Nephron (organoid): ENCODE results near the gene WHRN.

Experiments used
- H3K27ac Mint-ChIP-seq, 3 experiments: 2 replicates each; pipeline ENCODE4 v1.8.0; 2020; ENCODE audit warnings: mixed read lengths in 3 of 3, mild to moderate bottlenecking in 2 of 3, moderate library complexity in 1 of 3
- H3K27me3 Mint-ChIP-seq: 2 replicates; pipeline ENCODE4 v1.8.0; 2021; ENCODE audit warnings: low read depth, mild to moderate bottlenecking, moderate library complexity, mixed read lengths
- H3K36me3 Mint-ChIP-seq: 2 replicates; pipeline ENCODE4 v1.8.0; 2020; ENCODE audit warnings: low read depth, mixed read lengths
- H3K4me1 Mint-ChIP-seq: 2 replicates; pipeline ENCODE4 v1.8.0; 2020; ENCODE audit warnings: mixed read lengths
- H3K4me3 Mint-ChIP-seq, 3 experiments: 2 replicates each; pipeline ENCODE4 v1.8.0; 2020; ENCODE audit warnings: mild to moderate bottlenecking in 3 of 3, mixed read lengths in 3 of 3, moderate library complexity in 2 of 3
- H3K9me3 Mint-ChIP-seq: 2 replicates; pipeline ENCODE4 v1.8.0; 2020; ENCODE audit warnings: mixed read lengths
- TF ChIP-seq, protein P1 (sequence below), 3 experiments: fragments of 200-600 bp; sonication (generic); IDR thresholded peaks; one replicate each; pipeline ENCODE4 v1.5.0; 2021; ENCODE audit warnings: antibody characterized with exemption in 3 of 3; ENCODE audit not compliant: unreplicated experiment in 3 of 3

The WHRN gene

DNA sequence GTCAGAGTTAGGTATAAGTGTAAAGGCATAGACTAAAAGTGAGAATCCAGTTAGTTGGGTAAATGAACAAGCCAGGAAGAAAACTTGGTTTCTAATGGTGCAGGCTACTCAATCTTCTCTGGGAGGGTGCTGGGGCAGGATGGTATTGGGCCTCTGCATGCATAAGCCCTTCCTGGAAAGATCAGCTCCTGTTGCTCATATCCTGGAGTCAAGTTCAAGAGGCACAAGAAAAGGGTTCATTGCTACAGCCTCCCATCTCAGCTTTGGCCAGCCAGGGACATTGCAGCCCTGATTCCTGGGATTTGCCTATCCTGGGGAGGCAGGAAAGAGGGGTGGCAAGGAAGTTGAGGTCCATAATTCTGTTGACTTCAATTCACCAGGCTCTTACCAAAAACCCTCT lies 41.6 kb upstream of the WHRN start:
- Mint-ChIP-seq H3K27me3 (peaks cover 40% of the 10 kb centered on the region), H3K4me1 (peaks cover 2% of the 10 kb centered on the region), H3K27ac (no peak overlapping the region), H3K9me3 (no peaks in the 10 kb centered on the region), H3K36me3 (no peaks in the 10 kb centered on the region), H3K4me3 (no peak overlapping the region)
- TF ChIP-seq, protein P1, sequence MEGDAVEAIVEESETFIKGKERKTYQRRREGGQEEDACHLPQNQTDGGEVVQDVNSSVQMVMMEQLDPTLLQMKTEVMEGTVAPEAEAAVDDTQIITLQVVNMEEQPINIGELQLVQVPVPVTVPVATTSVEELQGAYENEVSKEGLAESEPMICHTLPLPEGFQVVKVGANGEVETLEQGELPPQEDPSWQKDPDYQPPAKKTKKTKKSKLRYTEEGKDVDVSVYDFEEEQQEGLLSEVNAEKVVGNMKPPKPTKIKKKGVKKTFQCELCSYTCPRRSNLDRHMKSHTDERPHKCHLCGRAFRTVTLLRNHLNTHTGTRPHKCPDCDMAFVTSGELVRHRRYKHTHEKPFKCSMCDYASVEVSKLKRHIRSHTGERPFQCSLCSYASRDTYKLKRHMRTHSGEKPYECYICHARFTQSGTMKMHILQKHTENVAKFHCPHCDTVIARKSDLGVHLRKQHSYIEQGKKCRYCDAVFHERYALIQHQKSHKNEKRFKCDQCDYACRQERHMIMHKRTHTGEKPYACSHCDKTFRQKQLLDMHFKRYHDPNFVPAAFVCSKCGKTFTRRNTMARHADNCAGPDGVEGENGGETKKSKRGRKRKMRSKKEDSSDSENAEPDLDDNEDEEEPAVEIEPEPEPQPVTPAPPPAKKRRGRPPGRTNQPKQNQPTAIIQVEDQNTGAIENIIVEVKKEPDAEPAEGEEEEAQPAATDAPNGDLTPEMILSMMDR (IDR thresholded peaks at IDR 0.05; ENCODE audit: unreplicated experiment in 3 of 3) = no peak

DNA sequence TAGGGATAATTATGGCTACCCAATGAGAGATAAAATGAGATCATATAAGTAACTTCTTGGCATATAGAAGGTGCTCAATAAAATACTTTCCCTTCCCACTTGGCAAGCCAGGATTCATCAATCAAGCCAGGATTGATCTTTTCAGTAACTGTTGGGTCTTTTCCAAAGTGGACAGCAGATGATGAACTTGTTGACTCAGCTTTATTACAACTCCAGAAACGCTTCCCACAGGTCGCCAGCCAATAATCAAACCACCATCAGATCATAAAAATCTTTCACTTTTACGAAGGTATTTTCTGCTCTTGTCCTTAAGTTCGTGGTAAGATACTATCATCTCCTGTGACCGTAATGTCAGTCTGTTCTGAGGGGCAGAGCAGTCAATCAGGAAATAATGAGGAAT lies 39.8 kb upstream of the WHRN start:
- no peaks in the 10 kb centered on the region for H3K9me3 Mint-ChIP-seq
- TF ChIP-seq, protein P1 (IDR thresholded peaks at IDR 0.05; ENCODE audit: unreplicated experiment in 3 of 3) = no peak
- H3K4me1 Mint-ChIP-seq = no peaks in the 10 kb centered on the region
- peaks cover 43% of the 10 kb centered on the region for H3K27me3 Mint-ChIP-seq
- H3K36me3 Mint-ChIP-seq = no peaks in the 10 kb centered on the region
- H3K4me3 Mint-ChIP-seq = no peak overlapping the region
- no peak overlapping the region for H3K27ac Mint-ChIP-seq

DNA sequence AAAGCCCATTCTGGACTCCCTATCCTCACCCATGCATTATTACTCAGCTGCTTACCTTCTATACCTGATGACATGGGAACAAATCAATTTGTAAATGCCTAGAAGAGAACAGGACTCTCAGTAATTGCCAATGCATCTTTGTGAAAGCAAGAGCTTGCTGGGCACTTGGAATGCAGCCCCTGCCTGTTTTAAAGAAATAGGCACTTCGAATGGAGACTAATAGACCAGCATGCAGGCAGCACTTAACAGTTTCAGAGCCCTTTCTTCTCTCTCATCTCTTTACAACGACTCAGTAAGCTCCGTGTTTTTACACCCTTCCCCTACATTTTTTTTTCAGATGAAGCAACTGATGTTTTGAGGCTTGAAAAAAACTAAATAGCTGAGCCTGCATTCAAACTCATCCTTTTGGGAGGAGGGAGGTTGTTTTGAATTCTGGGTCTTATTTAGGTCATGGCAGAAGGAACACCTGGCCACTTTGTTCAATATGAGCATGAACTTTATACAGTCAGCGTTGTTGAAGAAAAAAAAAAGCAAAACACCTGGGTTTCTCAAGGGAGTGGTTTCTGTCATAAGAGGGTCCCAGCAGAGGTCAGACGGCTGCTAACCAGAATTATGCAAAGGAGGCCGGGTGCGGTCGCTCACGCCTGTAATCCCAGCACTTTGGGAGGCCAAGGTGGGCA lies 34.6 kb upstream of the WHRN start:
- no peak overlapping the region for H3K4me3 Mint-ChIP-seq
- no peaks in the 10 kb centered on the region for H3K4me1 Mint-ChIP-seq
- H3K36me3 Mint-ChIP-seq = no peaks in the 10 kb centered on the region
- peaks cover 20% of the 10 kb centered on the region for H3K27me3 Mint-ChIP-seq
- H3K9me3 Mint-ChIP-seq = no peaks in the 10 kb centered on the region
- no peak overlapping the region for H3K27ac Mint-ChIP-seq
- TF ChIP-seq, protein P1 (IDR thresholded peaks at IDR 0.05; ENCODE audit: unreplicated experiment in 3 of 3) = no peak

DNA sequence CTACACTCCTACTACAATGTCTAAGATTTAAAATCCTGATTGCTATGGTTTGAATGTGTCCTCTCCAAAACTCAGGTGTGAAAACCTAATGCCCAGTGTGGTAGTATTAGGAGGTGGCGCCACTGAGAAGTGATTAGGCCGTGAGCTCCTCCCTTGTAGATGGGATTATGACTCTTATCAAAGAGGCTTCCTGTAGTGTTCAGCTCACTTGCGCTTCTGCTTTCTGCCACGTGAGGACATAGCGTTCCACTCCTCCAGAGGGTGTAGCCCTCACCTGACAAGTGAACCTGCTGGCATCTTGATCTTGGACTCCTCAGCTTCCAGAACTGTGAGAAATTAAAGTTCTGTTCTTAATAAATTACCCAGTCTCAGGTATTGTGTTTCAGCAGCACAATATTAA lies 33.0 kb upstream of the WHRN start:
- no peaks in the 10 kb centered on the region for H3K9me3 Mint-ChIP-seq
- TF ChIP-seq, protein P1 (IDR thresholded peaks at IDR 0.05; ENCODE audit: unreplicated experiment in 3 of 3) = no peak
- no peak overlapping the region for H3K27ac Mint-ChIP-seq
- H3K27me3 Mint-ChIP-seq = peaks cover 10% of the 10 kb centered on the region
- no peak overlapping the region for H3K4me3 Mint-ChIP-seq
- no peaks in the 10 kb centered on the region for H3K4me1 Mint-ChIP-seq
- H3K36me3 Mint-ChIP-seq = no peaks in the 10 kb centered on the region

DNA sequence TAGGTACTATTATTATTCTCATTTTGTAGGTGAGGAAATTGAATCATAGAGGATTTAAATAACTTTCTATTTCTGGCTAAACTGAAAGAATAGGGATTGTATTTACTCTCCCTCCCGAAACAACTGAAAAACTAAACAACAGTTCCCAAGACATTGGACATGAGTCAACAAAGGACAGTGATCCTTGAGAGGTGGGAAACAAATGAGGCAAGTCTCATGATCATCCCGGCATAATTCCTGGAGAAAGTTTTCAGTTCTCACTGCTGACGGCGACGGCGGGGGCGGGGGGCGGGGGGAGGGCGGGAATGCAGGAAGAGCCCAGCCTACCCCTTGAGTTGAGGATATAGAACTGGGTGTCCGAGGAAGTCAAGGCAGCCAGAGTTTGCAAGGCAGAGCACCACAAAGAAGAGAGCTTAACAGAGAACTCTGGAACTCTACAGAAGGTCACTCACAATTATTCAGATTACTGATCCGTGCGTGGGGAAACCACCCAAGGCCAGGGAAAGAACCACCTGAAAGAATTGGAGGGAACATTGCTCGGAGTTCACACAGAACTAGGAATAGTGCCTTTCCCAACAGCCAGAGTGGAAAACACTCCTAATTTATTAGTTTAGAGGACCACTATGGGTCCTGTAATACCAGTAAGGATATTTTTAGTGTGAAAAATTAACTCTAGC lies 27.4 kb upstream of the WHRN start:
- Mint-ChIP-seq H3K27ac (no peak overlapping the region), H3K4me1 (no peaks in the 10 kb centered on the region), H3K27me3 (peaks cover 8% of the 10 kb centered on the region), H3K9me3 (no peaks in the 10 kb centered on the region), H3K4me3 (no peak overlapping the region), H3K36me3 (no peaks in the 10 kb centered on the region)
- TF ChIP-seq, protein P1 (IDR thresholded peaks at IDR 0.05; ENCODE audit: unreplicated experiment in 3 of 3) = no peak

DNA sequence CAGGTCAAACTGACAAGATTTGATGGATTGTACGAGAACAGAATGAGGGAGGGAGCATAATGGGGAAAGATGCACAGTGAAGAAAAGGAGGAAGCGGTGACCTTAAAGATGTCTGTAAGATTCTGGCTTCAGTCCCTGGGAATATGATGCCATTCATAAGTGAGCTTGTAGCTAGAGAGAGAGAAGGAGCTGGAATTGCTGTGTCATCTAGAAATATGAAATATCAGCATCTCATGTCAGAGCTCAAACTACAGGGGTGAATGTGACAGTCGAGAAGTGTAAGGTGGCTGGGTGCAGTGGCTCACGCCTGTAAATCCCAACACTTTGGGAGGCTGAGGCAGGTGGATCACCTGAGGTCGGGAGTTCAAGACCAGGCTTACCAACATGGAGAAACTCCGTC lies 24.0 kb upstream of the WHRN start:
- TF ChIP-seq, protein P1 (IDR thresholded peaks at IDR 0.05; ENCODE audit: unreplicated experiment in 3 of 3) = no peak
- peaks cover 4% of the 10 kb centered on the region for H3K4me1 Mint-ChIP-seq
- peaks cover 12% of the 10 kb centered on the region for H3K27me3 Mint-ChIP-seq
- no peak overlapping the region for H3K4me3 Mint-ChIP-seq
- no peaks in the 10 kb centered on the region for H3K9me3 Mint-ChIP-seq
- H3K36me3 Mint-ChIP-seq = no peaks in the 10 kb centered on the region
- no peak overlapping the region for H3K27ac Mint-ChIP-seq
